H1 (cell line): Measurements from ENCODE around the gene SYT13. TPM values are rescaled to one million over a fixed set of nuclear protein-coding genes. Genes with fewer than 3 reads are reported as not detected.

ENCODE experiments used
- CTCF ChIA-PET: fragments of 300-600 bp; sonication (Branson Sonifier 250); formaldehyde crosslinking; loops from one replicate; lab custom pipeline; 2021; ENCODE audit not compliant: partially characterized antibody; lab: Charles Lee
- POLR2A ChIA-PET: fragments of 300-600 bp; sonication (Branson Sonifier 250); formaldehyde crosslinking; loops from one replicate; lab custom pipeline; 2021; ENCODE audit warnings: inconsistent platforms; ENCODE audit not compliant: partially characterized antibody; lab: Charles Lee
- DNase-seq, 2 experiments: peaks; one replicate each; pipeline versions ENCODE4 v3.0.0 to v3.0.0-alpha.2; 2010 to 2022; ENCODE audit warnings: low spot score in 2 of 2, low read depth in 1 of 2, mixed read lengths in 1 of 2
- FAIRE-seq: peaks from 2 replicates; lab custom pipeline; 2011; peaks lifted over from hg19 to GRCh38; lab: Jason Lieb, UNC
- H2AFZ ChIP-seq: 2 replicates; pipeline ENCODE4 v1.8.1; 2012; ENCODE audit warnings: low read length, inconsistent platforms
- H2AK5ac ChIP-seq: 2 replicates; pipeline ENCODE4 v1.6.1; 2013; ENCODE audit warnings: low read depth, low read length
- H2BK120ac ChIP-seq: replicated peaks from 2 replicates; pipeline ENCODE3; 2013; ENCODE audit warnings: low read depth, low read length, inconsistent platforms
- H2BK12ac ChIP-seq: 2 replicates; pipeline ENCODE4 v1.6.1; 2013; ENCODE audit warnings: low read depth, low read length
- H2BK15ac ChIP-seq: 2 replicates; pipeline ENCODE4 v1.6.1; 2013; ENCODE audit warnings: low read length
- H2BK20ac ChIP-seq: 2 replicates; pipeline ENCODE4 v1.6.1; 2013; ENCODE audit warnings: low read length
- H2BK5ac ChIP-seq: 2 replicates; pipeline ENCODE4 v1.6.1; 2013; ENCODE audit warnings: low read depth, low read length
- H3K14ac ChIP-seq: 2 replicates; pipeline ENCODE4 v1.6.1; 2013; ENCODE audit warnings: inconsistent platforms; ENCODE audit not compliant: insufficient read length
- H3K18ac ChIP-seq: 2 replicates; pipeline ENCODE4 v1.6.1; 2013; ENCODE audit warnings: low read length; ENCODE audit errors: extremely low read depth
- H3K23ac ChIP-seq: 2 replicates; pipeline ENCODE4 v1.6.1; 2013; ENCODE audit warnings: inconsistent platforms; ENCODE audit not compliant: insufficient read length
- H3K23me2 ChIP-seq: 2 replicates; pipeline ENCODE4 v1.6.1; 2013; ENCODE audit warnings: low read depth, low read length
- H3K27ac ChIP-seq: 2 replicates; pipeline ENCODE4 v1.6.1; 2011; ENCODE audit warnings: low read depth, low read length, inconsistent platforms
- H3K27me3 ChIP-seq, 4 experiments: replicated peaks in 1 of 4; 1 replicate in 1 of 4; 2 replicates in 3 of 4; pipeline versions ENCODE4 v1.6.1 to v1.8.1; 2011 to 2013; ENCODE audit warnings: low read length in 3 of 4, mild to moderate bottlenecking in 3 of 4, inconsistent platforms in 2 of 4, mixed read lengths in 2 of 4, moderate library complexity in 1 of 4; ENCODE audit not compliant: control insufficient read depth in 3 of 4, insufficient read depth in 3 of 4; ENCODE audit errors: extremely low read depth in 1 of 4
- H3K36me3 ChIP-seq, 4 experiments: 2 replicates each; pipeline versions ENCODE4 v1.6.1 to v1.8.1; 2011 to 2013; ENCODE audit warnings: mild to moderate bottlenecking in 4 of 4, low read length in 3 of 4, moderate library complexity in 2 of 4, control low read depth in 1 of 4, inconsistent platforms in 1 of 4; ENCODE audit not compliant: insufficient read depth in 4 of 4, control insufficient read depth in 2 of 4
- H3K4ac ChIP-seq: replicated peaks from 2 replicates; pipeline ENCODE3; 2013; ENCODE audit warnings: low read length, low read depth, mixed read lengths, inconsistent platforms; ENCODE audit not compliant: insufficient read length
- H3K4me1 ChIP-seq, 4 experiments: replicated peaks in 1 of 4; 1 replicate in 1 of 4; 2 replicates in 3 of 4; pipeline versions ENCODE4 v1.6.1 to v1.8.1; 2011 to 2013; ENCODE audit warnings: low read length in 3 of 4, inconsistent platforms in 2 of 4, mixed read lengths in 1 of 4; ENCODE audit not compliant: insufficient read depth in 4 of 4, control insufficient read depth in 3 of 4
- H3K4me2 ChIP-seq, 2 experiments: 2 replicates each; pipeline versions ENCODE4 v1.6.1 to v1.8.1; 2011 to 2013; ENCODE audit warnings: low read depth in 2 of 2, low read length in 2 of 2, control low read depth in 1 of 2, inconsistent platforms in 1 of 2, mild to moderate bottlenecking in 1 of 2; ENCODE audit not compliant: insufficient read depth in 1 of 2
- H3K4me3 ChIP-seq, 4 experiments: fragments of 200-600, 300-600 bp in 1 of 4; sonication (generic), shearing (Covaris generic), sonication (Bioruptor Twin) in 1 of 4; 2 replicates each; pipeline versions ENCODE4 v1.5.1 to v1.8.1; 2011 to 2016; ENCODE audit warnings: low read length in 4 of 4, low read depth in 3 of 4, control low read depth in 2 of 4, inconsistent platforms in 2 of 4, mild to moderate bottlenecking in 2 of 4, mixed read lengths in 1 of 4, moderate library complexity in 1 of 4; ENCODE audit not compliant: insufficient read depth in 2 of 4; ENCODE audit errors: extremely low read depth in 1 of 4
- H3K56ac ChIP-seq: replicated peaks from 2 replicates; pipeline ENCODE3; 2013; ENCODE audit warnings: low read depth, mild to moderate bottlenecking, mixed read lengths, low read length, inconsistent platforms; ENCODE audit not compliant: insufficient read length
- H3K79me1 ChIP-seq: 2 replicates; pipeline ENCODE4 v1.6.1; 2013; ENCODE audit warnings: low read depth, low read length, control low read depth
- H3K79me2 ChIP-seq, 2 experiments: 2 replicates each; pipeline versions ENCODE4 v1.6.1 to v1.8.1; 2012 to 2013; ENCODE audit warnings: low read length in 2 of 2, mild to moderate bottlenecking in 2 of 2, inconsistent platforms in 1 of 2; ENCODE audit not compliant: insufficient read depth in 2 of 2, control insufficient read depth in 1 of 2
- H3K9ac ChIP-seq, 4 experiments: replicated peaks in 1 of 4; 1 replicate in 1 of 4; 2 replicates in 3 of 4; pipeline versions ENCODE4 v1.6.1 to v1.8.1; 2011 to 2013; ENCODE audit warnings: low read depth in 3 of 4, low read length in 3 of 4, control low read depth in 2 of 4, mild to moderate bottlenecking in 2 of 4, moderate library complexity in 2 of 4, inconsistent platforms in 1 of 4; ENCODE audit errors: extremely low read depth in 1 of 4
- H3K9me3 ChIP-seq, 2 experiments: 2 replicates each; pipeline versions ENCODE4 v1.6.1 to v1.8.1; 2012 to 2013; ENCODE audit warnings: mild to moderate bottlenecking in 2 of 2, moderate library complexity in 2 of 2, control low read depth in 1 of 2, inconsistent platforms in 1 of 2, low read depth in 1 of 2, low read length in 1 of 2, mixed read lengths in 1 of 2; ENCODE audit not compliant: insufficient read depth in 2 of 2
- H4K20me1 ChIP-seq, 2 experiments: replicated peaks in 1 of 2; 2 replicates each; pipeline versions ENCODE3 to v1.8.1; 2011 to 2013; ENCODE audit warnings: inconsistent platforms in 2 of 2, low read length in 2 of 2, mild to moderate bottlenecking in 1 of 2; ENCODE audit not compliant: insufficient read depth in 2 of 2, control insufficient read depth in 1 of 2
- H4K5ac ChIP-seq: 2 replicates; pipeline ENCODE4 v1.6.1; 2013; ENCODE audit warnings: low read length, low read depth, mixed read lengths, inconsistent platforms; ENCODE audit not compliant: insufficient read length
- H4K8ac ChIP-seq: 2 replicates; pipeline ENCODE4 v1.8.0; 2013; ENCODE audit warnings: mild to moderate bottlenecking, moderate library complexity, low read length, inconsistent platforms; ENCODE audit not compliant: insufficient read depth; ENCODE audit errors: extremely low read depth
- H4K91ac ChIP-seq: replicated peaks from 2 replicates; pipeline ENCODE3; 2013; ENCODE audit warnings: low read length, mixed read lengths, inconsistent platforms; ENCODE audit not compliant: insufficient read length
- CHD2 ChIP-seq: IDR thresholded peaks from 2 replicates; pipeline ENCODE4 v1.6.1; 2012; ENCODE audit warnings: low read length, improper control_type of control experiment
- CREB1 ChIP-seq: IDR thresholded peaks from 2 replicates; pipeline ENCODE4 v1.6.1; 2012; ENCODE audit warnings: inconsistent platforms
- EGR1 ChIP-seq: IDR thresholded peaks from 2 replicates; pipeline ENCODE4 v1.6.1; 2011; ENCODE audit warnings: low read depth, low read length, borderline replicate concordance
- HDAC2 ChIP-seq, 2 experiments: fragments of 300-600 bp in 1 of 2; sonication (generic) in 1 of 2; IDR thresholded peaks; 2 replicates each; pipeline ENCODE4 v1.6.1; 2011 to 2012; ENCODE audit warnings: low read depth in 2 of 2, low read length in 2 of 2, mild to moderate bottlenecking in 2 of 2, moderate library complexity in 2 of 2, borderline replicate concordance in 1 of 2, inconsistent platforms in 1 of 2
- KDM1A ChIP-seq: fragments of 200-600, 300-600 bp; sonication (generic); IDR thresholded peaks from 2 replicates; pipeline ENCODE4 v1.7.1; 2016; ENCODE audit warnings: mild to moderate bottlenecking, low read length, borderline replicate concordance
- POU5F1 ChIP-seq: IDR thresholded peaks from 2 replicates; pipeline ENCODE4 v1.6.1; 2011; ENCODE audit warnings: low read depth, mild to moderate bottlenecking, low read length, moderate library complexity
- RXRA ChIP-seq: IDR thresholded peaks from 2 replicates; pipeline ENCODE4 v1.6.1; 2011; ENCODE audit warnings: low read depth, mild to moderate bottlenecking, low read length, moderate library complexity; ENCODE audit not compliant: insufficient read depth
- SAP30 ChIP-seq: fragments of 300-600 bp; sonication (generic); IDR thresholded peaks from 2 replicates; pipeline ENCODE4 v1.7.1; 2012; ENCODE audit warnings: low read length, moderate library complexity, mild to moderate bottlenecking, inconsistent platforms; ENCODE audit not compliant: insufficient read depth, insufficient replicate concordance
- SUZ12 ChIP-seq: fragments of 200-600 bp; sonication (generic); IDR thresholded peaks from 2 replicates; pipeline ENCODE4 v1.6.1; 2012; ENCODE audit warnings: mild to moderate bottlenecking, inconsistent platforms, low read length, moderate library complexity, mixed read lengths
- TAF7 ChIP-seq: optimal IDR thresholded peaks from 2 replicates; pipeline ENCODE3; 2011; ENCODE audit warnings: low read depth, mild to moderate bottlenecking, inconsistent platforms, low read length, moderate library complexity, borderline replicate concordance
- WGBS, 2 experiments: shearing (Covaris generic) in 1 of 2; methylation state at CpG; one replicate each; pipeline versions ENCODE4 v1.1.6 to v1.1.7; 2013 to 2015; ENCODE audit warnings: low lambda C conversion rate in 2 of 2, mixed read lengths in 2 of 2, inconsistent platforms in 1 of 2, low coverage in 1 of 2, missing lambda C conversion rate in 1 of 2; ENCODE audit not compliant: insufficient replicate concordance in 2 of 2, insufficient coverage in 1 of 2, insufficient read length in 1 of 2; ENCODE audit errors: extremely low coverage in 1 of 2, missing lambda C conversion rate in 1 of 2; 5-methylcytosine and 5-hydroxymethylcytosine counted together
- polyA plus RNA-seq, 7 experiments: library from polyadenylated mRNA; depleted of rRNA in 3 of 7; stranded (reverse) in 5 of 7; unstranded in 2 of 7; fragments of >200 nt in 5 of 7; fragments of 200-250 nt in 2 of 7; gene quantifications; 1 replicate in 5 of 7; 2 replicates in 1 of 7; 4 replicates in 1 of 7; pipeline versions ENCODE4 v1.2.1 to v1.2.3, GENCODE V29; 2011 to 2013; ENCODE audit warnings: missing spikeins in 2 of 7, mixed read lengths in 2 of 7
- total RNA-seq: library from RNA; stranded (reverse); fragmentation: NEBNext Ultra II Directional; extraction: Animal tissue kit (Norgen Biotek cat#: 25700); gene quantifications from 2 replicates; pipeline ENCODE4 v1.2.1, GENCODE V29; 2021

SYT13 gene
- total and polyA plus RNA-seq, 2 of the 8 experiments (the other 6 are each of a cell fraction or from before 2014, with no cell fraction given), result 4.8 to 13.2 TPM

- no peak overlapping the region for H3K23ac ChIP-seq
- ChIA-PET CTCF (interaction anchor here (0.9 to 4.5 kb wide), 7 partner anchors 10 to 210 kb away, joined by 3 to 23 read pairs (median 4); no protein-coding TSS in a partner anchor), POLR2A (no interaction called here)
- H3K4me3 ChIP-seq, result no peak overlapping the region
- no peaks in the 10 kb centered on the region for H3K79me1 ChIP-seq
- H2BK120ac ChIP-seq, result no peak overlapping the region
- H2BK5ac ChIP-seq, result no peak overlapping the region
- no peak overlapping the region for H3K27ac ChIP-seq
- no peak overlapping the region for H3K4ac ChIP-seq
- H3K14ac ChIP-seq, result no peak overlapping the region
- no peak overlapping the region for H3K56ac ChIP-seq
- no peak overlapping the region for H2BK15ac ChIP-seq
- H2BK20ac ChIP-seq, result no peak overlapping the region
- H3K4me1 ChIP-seq, result no peaks in the 10 kb centered on the region; a peak in 1 of 7 replicates
- FAIRE-seq (no peak), DNase-seq (no peak)
- no peak overlapping the region for H3K4me2 ChIP-seq
- no peak overlapping the region for H4K5ac ChIP-seq
- WGBS, 2 experiments, result 84% methylated on average over 4 of the region's 4 CpGs; no CpG with 5 or more reads in 1 of the 2 experiments
- TF ChIP-seq EGR1 (no peak), SUZ12 (no peak), CREB1 (no peak), HDAC2 (IDR thresholded peaks at IDR 0.05; ENCODE audit: borderline replicate concordance in 1 of 2, low read depth in 2 of 2, low read length in 2 of 2) (no peak), CHD2 (no peak), KDM1A (no peak), RXRA (no peak), POU5F1 (no peak), SAP30 (no peak), TAF7 (no peak)
- no peak overlapping the region for H3K9ac ChIP-seq
- H3K79me2 ChIP-seq, result no peaks in the 10 kb centered on the region
- no peak overlapping the region for H2AK5ac ChIP-seq
- no peak overlapping the region for H2BK12ac ChIP-seq
- no peak overlapping the region for H4K91ac ChIP-seq
- H3K27me3 ChIP-seq, result peaks cover 0 to 2% (median 0%) of the 10 kb centered on the region in 4 experiments; a peak in 1 of 7 replicates
- H3K23me2 ChIP-seq, result no peaks in the 10 kb centered on the region
- H3K36me3 ChIP-seq, result no peaks in the 10 kb centered on the region
- H4K20me1 ChIP-seq, result no peaks in the 10 kb centered on the region
- H2AFZ ChIP-seq, result no peak overlapping the region
- no peaks in the 10 kb centered on the region for H3K9me3 ChIP-seq
- no peak overlapping the region for H4K8ac ChIP-seq
- no peak overlapping the region for H3K18ac ChIP-seq
Measured at GRCh38 chr11:45320371-45320770, 34.2 kb upstream of the SYT13 start.
